HG03095 (cell line): ENCODE data around the gene SMYD2.

Experiments
- ATAC-seq: cut with Tn5 transposase; IDR thresholded peaks from one replicate; pipeline ENCODE4 v1.9.1; 2021; ENCODE audit warnings: moderate library complexity; ENCODE audit not compliant: unreplicated experiment

SMYD2 gene

GRCh38 chr1:214354440-214355148 lies 73.6 kb downstream of the SMYD2 start:
- ATAC-seq, result no peak

GRCh38 chr1:214360116-214360515 lies 79.2 kb downstream of the SMYD2 start:
- ATAC-seq, result no peak

- ATAC-seq, result no peak
These were observed 79.7 kb downstream of the SMYD2 start for GRCh38 chr1:214360525-214361164.

GRCh38 chr1:214361636-214362035 lies 80.7 kb downstream of the SMYD2 start:
- no peak for ATAC-seq

GRCh38 chr1:214362188-214362882 lies 81.4 kb downstream of the SMYD2 start:
- ATAC-seq, result no peak

GRCh38 chr1:214363386-214363785 lies 82.4 kb downstream of the SMYD2 start:
- no peak for ATAC-seq

- no peak for ATAC-seq
These were observed 83.4 kb downstream of the SMYD2 start for GRCh38 chr1:214364386-214364785.

GRCh38 chr1:214364786-214365295 lies 83.9 kb downstream of the SMYD2 start:
- ATAC-seq, result no peak

- no peak for ATAC-seq
These were observed 86.9 kb downstream of the SMYD2 start for GRCh38 chr1:214367841-214368240.

- no peak for ATAC-seq
These were observed 88.4 kb downstream of the SMYD2 start for GRCh38 chr1:214369364-214369763.

- ATAC-seq, result no peak
These were observed 89.7 kb downstream of the SMYD2 start for GRCh38 chr1:214370615-214371014.

GRCh38 chr1:214372092-214372491 lies 91.1 kb downstream of the SMYD2 start:
- no peak for ATAC-seq

- no peak for ATAC-seq
These were observed 96.5 kb downstream of the SMYD2 start for GRCh38 chr1:214377485-214377884.

- ATAC-seq, result no peak
These were observed 96.9 kb downstream of the SMYD2 start for GRCh38 chr1:214377886-214378285.

- no peak for ATAC-seq
These were observed 97.5 kb downstream of the SMYD2 start for GRCh38 chr1:214378492-214378891.

- no peak for ATAC-seq
These were observed 98.4 kb downstream of the SMYD2 start for GRCh38 chr1:214379236-214379970.

GRCh38 chr1:214380396-214380795 lies 99.4 kb downstream of the SMYD2 start:
- no peak for ATAC-seq

- no peak for ATAC-seq
These were observed 100.2 kb downstream of the SMYD2 start for GRCh38 chr1:214380986-214381695.

- no peak for ATAC-seq
These were observed 102.7 kb downstream of the SMYD2 start for GRCh38 chr1:214383381-214384372.
